GM12878 (cell line): Measurements from ENCODE around the gene IL20RB. TPM values are rescaled to one million over a fixed set of nuclear protein-coding genes. Genes with fewer than 3 reads are reported as not detected.

Experiments used
- ATAC-seq: fragments of 200-7000 bp; cut with Tn5 transposase; 3 replicates; pipeline ENCODE4 v1.9.1; 2020; ENCODE audit warnings: mild to moderate bottlenecking, moderate library complexity
- BruUV-seq: library from RNA; stranded (reverse); fragments of 400-500 nt; replicated peaks from 2 replicates; lab custom pipeline; 2021; lab: Mats Ljungman, UMichigan
- CTCF ChIA-PET: fragments of 300-600 bp; sonication (Branson Sonifier 250); formaldehyde crosslinking; extraction: SDS; loops from one replicate; lab custom pipeline; 2021; ENCODE audit warnings: inconsistent platforms; lab: Yijun Ruan, JAX
- POLR2A ChIA-PET: fragments of 350-600 bp; formaldehyde crosslinking; extraction: SDS; loops from one replicate; lab custom pipeline; 2021; ENCODE audit warnings: inconsistent platforms; lab: Charles Lee
- RAD21 ChIA-PET: fragments of 300-600 bp; sonication (Branson Sonifier 250); formaldehyde crosslinking; loops from one replicate; lab custom pipeline; 2023; ENCODE audit warnings: antibody characterized with exemption; ENCODE audit not compliant: unreplicated experiment; lab: Charles Lee
- SMC1A ChIA-PET: fragments of 300-600 bp; sonication (Branson Sonifier 250); formaldehyde crosslinking; loops from one replicate; lab custom pipeline; 2023; ENCODE audit not compliant: unreplicated experiment, uncharacterized antibody; lab: Charles Lee
- DNase-seq: peaks from one replicate; pipeline ENCODE4 v3.0.0-alpha.2; 2011; ENCODE audit warnings: low read depth, low spot score
- FAIRE-seq: peaks from 3 replicates; lab custom pipeline; 2011; peaks lifted over from hg19 to GRCh38; lab: Jason Lieb, UNC
- H2AFZ ChIP-seq: 2 replicates; pipeline ENCODE4 v1.6.0; 2011; ENCODE audit warnings: low read depth, low read length, control low read depth; ENCODE audit not compliant: control insufficient read depth
- H3K27ac ChIP-seq: 2 replicates; pipeline ENCODE4 v1.5.1; 2011; ENCODE audit warnings: control low read depth; ENCODE audit not compliant: control insufficient read depth, insufficient read depth
- H3K27me3 ChIP-seq, 2 experiments: replicated peaks in 1 of 2; 2 replicates each; pipeline versions ENCODE4 v1.6.0 to v1.6.1; 2011; ENCODE audit warnings: low read length in 1 of 2; ENCODE audit not compliant: control insufficient read depth in 2 of 2, insufficient read depth in 2 of 2
- H3K36me3 ChIP-seq, 2 experiments: 2 replicates each; pipeline ENCODE4 v1.5.1; 2011; ENCODE audit warnings: low read length in 1 of 2; ENCODE audit not compliant: control insufficient read depth in 2 of 2, insufficient read depth in 2 of 2
- H3K4me1 ChIP-seq: 2 replicates; pipeline ENCODE4 v1.6.1; 2011; ENCODE audit warnings: mild to moderate bottlenecking, low read length, moderate library complexity, mixed read lengths; ENCODE audit not compliant: control insufficient read depth, insufficient read depth
- H3K4me2 ChIP-seq: 2 replicates; pipeline ENCODE4 v1.6.0; 2011; ENCODE audit warnings: control low read depth; ENCODE audit not compliant: control insufficient read depth, insufficient read depth
- H3K4me3 ChIP-seq: fragments of 200-600 bp; sonication (generic); 2 replicates; pipeline ENCODE4 v1.5.1; 2016
- H3K79me2 ChIP-seq: 2 replicates; pipeline ENCODE4 v1.6.0; 2011; ENCODE audit warnings: low read length; ENCODE audit not compliant: control insufficient read depth, insufficient read depth
- H3K9ac ChIP-seq: 2 replicates; pipeline ENCODE4 v1.8.0; 2011; ENCODE audit warnings: low read length, control low read depth, mixed read lengths; ENCODE audit not compliant: control insufficient read depth, insufficient read depth
- H3K9me3 ChIP-seq: replicated peaks from 3 replicates; pipeline ENCODE4 v1.5.1; 2011; ENCODE audit warnings: mild to moderate bottlenecking, low read length; ENCODE audit not compliant: control insufficient read depth, insufficient read depth
- H4K20me1 ChIP-seq: 2 replicates; pipeline ENCODE4 v1.6.0; 2011; ENCODE audit not compliant: control insufficient read depth, insufficient read depth
- EGR1 ChIP-seq, 2 experiments: IDR thresholded peaks; 1 replicate in 1 of 2; 2 replicates in 1 of 2; pipeline ENCODE4 v1.6.1; 2011 to 2012; ENCODE audit warnings: low read depth in 2 of 2, low read length in 2 of 2, borderline replicate concordance in 1 of 2, mild to moderate bottlenecking in 1 of 2, moderate library complexity in 1 of 2
- EP300 ChIP-seq, 2 experiments: fragments of 150-350 bp in 1 of 2; IDR thresholded peaks; 2 replicates each; pipeline ENCODE4 v1.6.1; 2011 to 2012; ENCODE audit warnings: low read depth in 2 of 2, low read length in 2 of 2, borderline replicate concordance in 1 of 2, improper control_type of control experiment in 1 of 2, inconsistent platforms in 1 of 2; ENCODE audit not compliant: control insufficient read depth in 1 of 2
- ETV6 ChIP-seq, 2 experiments: fragments of 450-650 bp in 1 of 2; IDR thresholded peaks in 1 of 2; conservative IDR thresholded peaks in 1 of 2; 2 replicates each; pipeline ENCODE4 v1.6.1; 2014; ENCODE audit warnings: antibody characterized with exemption in 1 of 2, borderline replicate concordance in 1 of 2, low read depth in 1 of 2, mild to moderate bottlenecking in 1 of 2, moderate library complexity in 1 of 2
- MYC ChIP-seq: IDR thresholded peaks from 2 replicates; pipeline ENCODE4 v1.6.1; 2011; ENCODE audit warnings: mild to moderate bottlenecking, low read length, moderate library complexity, inconsistent platforms; ENCODE audit not compliant: insufficient read depth, insufficient replicate concordance, insufficient read length, severe bottlenecking
- NFIC ChIP-seq: IDR thresholded peaks from 2 replicates; pipeline ENCODE4 v1.6.1; 2012; ENCODE audit warnings: low read depth, mild to moderate bottlenecking, inconsistent platforms, low read length, moderate library complexity
- SMAD5 ChIP-seq: IDR thresholded peaks from 2 replicates; pipeline ENCODE4 v1.6.1; 2016; ENCODE audit warnings: antibody characterized with exemption, low read depth
- STAT3 ChIP-seq: IDR thresholded peaks from 2 replicates; pipeline ENCODE4 v1.6.1; 2011; ENCODE audit warnings: low read depth, low read length, improper control_type of control experiment
- TARDBP ChIP-seq: IDR thresholded peaks from 2 replicates; pipeline ENCODE4 v1.6.1; 2016; ENCODE audit warnings: borderline replicate concordance
- WGBS: methylation state at CpG from one replicate; pipeline ENCODE4 v1.1.6; 2016; ENCODE audit warnings: low lambda C conversion rate; ENCODE audit not compliant: insufficient replicate concordance, insufficient coverage; ENCODE audit errors: missing lambda C conversion rate; 5-methylcytosine and 5-hydroxymethylcytosine counted together
- in situ Hi-C: fragments of 300-500 bp; cut with MboI; formaldehyde crosslinking; loops from 9 replicates; pipeline ENCODE4 v1.14.3; 2018; ENCODE audit warnings: mixed read lengths
- intact Hi-C: fragments of 100-400 bp; cut with micrococcal nuclease; formaldehyde crosslinking; loops from one replicate; pipeline ENCODE4 v1.14.2; 2022; ENCODE audit not compliant: unreplicated experiment
- polyA plus RNA-seq, 11 experiments: library from polyadenylated mRNA; depleted of rRNA in 4 of 11; unstranded in 6 of 11; stranded (reverse) in 5 of 11; fragments of >200 nt; fragmentation: Nextera tagmentation in 4 of 11; fragmentation: Illumina TruSeq in 1 of 11; extraction: Ambion mirVana in 4 of 11; extraction: Trizol in 1 of 11; gene quantifications; 1 replicate in 1 of 11; 2 replicates in 10 of 11; pipeline versions ENCODE4 v1.2.1 to v1.2.3, GENCODE V29; 2011 to 2016; ENCODE audit warnings: inconsistent platforms in 2 of 11, missing spikeins in 2 of 11, low read depth in 1 of 11
- total RNA-seq, 4 experiments: library from RNA; depleted of rRNA in 3 of 4; stranded (reverse); fragments of >200 nt in 3 of 4; fragmentation: Illumina TruSeq in 1 of 4; extraction: Trizol in 1 of 4; gene quantifications; 2 replicates each; pipeline versions ENCODE4 v1.2.1 to v1.2.3, GENCODE V29; 2013 to 2021
- TF ChIP-seq, protein P1 (sequence below): IDR thresholded peaks from 2 replicates; pipeline ENCODE4 v1.6.1; 2012; ENCODE audit warnings: mild to moderate bottlenecking, low read depth, low read length

The IL20RB gene
- total and polyA plus RNA-seq, 10 of the 15 experiments (the other 5 are each of a cell fraction or from before 2014, with no cell fraction given) = 0.21 to 1.1 (median 0.54) TPM

DNA sequence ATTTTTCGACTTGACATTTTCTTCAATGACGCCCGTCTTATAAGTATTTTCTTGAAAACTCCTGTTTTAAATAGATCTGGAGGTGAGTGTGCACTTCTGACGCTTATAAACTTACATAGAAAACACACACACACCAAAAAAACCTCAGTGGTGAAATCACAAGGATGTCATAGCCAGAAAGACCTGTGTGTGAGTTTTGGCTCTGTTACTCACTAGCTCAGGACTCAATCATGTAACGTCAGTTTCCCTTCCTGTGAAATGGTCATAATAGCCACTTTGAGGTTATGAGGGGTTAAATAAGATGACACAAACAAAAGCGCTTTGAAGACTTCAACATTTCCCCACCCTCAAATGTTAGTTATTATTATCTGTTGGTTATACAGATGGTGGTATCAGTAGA, 1.8 kb downstream of the IL20RB start:
- DNase-seq = no peak
- in situ Hi-C loops (no loop called here), intact Hi-C loops (no loop called here)
- no peak overlapping the region for H3K27ac ChIP-seq
- no peak overlapping the region for H3K4me2 ChIP-seq
- no peak for FAIRE-seq
- WGBS = 87% methylated on average over 6 of the region's 6 CpGs
- no peak overlapping the region for H2AFZ ChIP-seq
- no peak for ATAC-seq
- H3K4me3 ChIP-seq = no peak overlapping the region
- no TSS peak for BruUV-seq
- no peaks in the 10 kb centered on the region for H3K79me2 ChIP-seq
- ChIA-PET RAD21 (interaction anchor here (1.0 to 1.1 kb wide), 2 partner anchors 98 to 207 kb away, joined by 3 to 4 read pairs; partner anchors contain the start of genes NCK1 and STAG1), POLR2A (interaction anchor here (1.4 kb wide), 1 partner anchor 12 kb away, joined by 4 read pairs; no protein-coding TSS in a partner anchor), CTCF (interaction anchor here (1.7 to 2.5 kb wide), 2 partner anchors 9 to 54 kb away, joined by 5 to 6 read pairs; no protein-coding TSS in a partner anchor), SMC1A (interaction anchor here (2.0 kb wide), 1 partner anchor 37 kb away, joined by 5 read pairs; no protein-coding TSS in a partner anchor)
- H4K20me1 ChIP-seq = no peaks in the 10 kb centered on the region
- H3K36me3 ChIP-seq = no peaks in the 10 kb centered on the region
- TF ChIP-seq TARDBP (no peak), NFIC (no peak)
- H3K27me3 ChIP-seq = no peaks in the 10 kb centered on the region
- H3K9ac ChIP-seq = no peak overlapping the region
- no peaks in the 10 kb centered on the region for H3K4me1 ChIP-seq
- H3K9me3 ChIP-seq = no peaks in the 10 kb centered on the region

DNA sequence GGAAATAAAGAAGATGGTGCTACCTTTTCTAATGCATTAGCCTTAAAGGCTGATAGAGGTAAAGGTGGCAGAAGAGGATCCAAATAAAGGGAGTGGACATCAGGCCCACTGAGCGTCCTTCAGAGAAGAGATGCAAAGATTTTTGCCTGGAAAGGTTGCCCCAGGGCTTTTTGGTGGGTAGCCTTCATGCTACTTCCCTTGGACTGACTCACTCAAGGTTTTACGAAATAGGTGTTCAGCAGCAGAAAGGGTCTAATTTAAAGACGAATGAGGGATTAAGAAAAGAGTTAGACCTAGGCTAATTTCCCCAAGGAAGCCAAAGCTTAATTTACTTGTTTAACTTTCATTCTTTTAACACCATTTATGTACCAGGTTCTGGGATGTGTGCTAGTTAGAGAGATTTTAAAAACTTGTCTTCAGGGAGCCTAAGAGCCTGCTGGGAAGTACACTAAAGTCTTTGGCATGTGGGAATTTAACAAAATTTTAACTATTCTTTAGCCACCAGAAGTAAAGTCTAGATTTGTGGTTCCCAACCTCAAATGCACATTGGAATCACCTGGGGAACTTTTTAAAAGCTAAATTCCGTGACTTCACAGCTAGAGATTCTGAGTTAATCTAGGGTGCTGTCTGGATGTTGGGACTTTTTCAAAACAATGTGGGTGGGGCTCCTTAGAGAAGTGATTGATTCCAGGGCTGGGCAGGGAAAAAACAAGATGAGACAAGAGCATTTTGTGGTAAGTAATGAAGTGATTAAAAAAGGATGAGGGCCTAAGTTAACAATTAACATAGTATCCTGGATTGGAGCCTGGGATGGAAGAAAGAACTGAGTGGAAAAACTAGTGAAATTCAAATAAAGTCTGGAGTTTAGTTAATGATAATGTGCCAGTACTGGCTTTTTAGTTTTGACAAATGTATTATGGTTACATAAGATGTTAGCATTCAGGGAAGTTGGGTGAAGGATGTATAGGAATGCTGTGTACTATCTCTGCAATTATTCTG, 3.4 kb downstream of the IL20RB start:
- 84% methylated on average over 4 of the region's 4 CpGs for WGBS
- ChIA-PET RAD21 (interaction anchor here (1.1 kb wide), 2 partner anchors 53 to 209 kb away, joined by 3 to 4 read pairs; no protein-coding TSS in a partner anchor), SMC1A (interaction anchor here (1.1 to 2.3 kb wide), 3 partner anchors 8 to 35 kb away, joined by 3 to 6 read pairs (median 5); no protein-coding TSS in a partner anchor), CTCF (interaction anchor here (0.6 kb wide), 1 partner anchor 81 kb away, joined by 3 read pairs; no protein-coding TSS in a partner anchor), POLR2A (no interaction called here)
- H3K9me3 ChIP-seq = no peaks in the 10 kb centered on the region
- H3K27me3 ChIP-seq = no peaks in the 10 kb centered on the region
- H3K4me1 ChIP-seq = no peaks in the 10 kb centered on the region
- H2AFZ ChIP-seq = no peak overlapping the region
- H3K27ac ChIP-seq = no peak overlapping the region
- no peak for ATAC-seq
- no peak overlapping the region for H3K4me2 ChIP-seq
- DNase-seq = no peak
- no peaks in the 10 kb centered on the region for H4K20me1 ChIP-seq
- no peaks in the 10 kb centered on the region for H3K36me3 ChIP-seq
- intact Hi-C loops (no loop called here), in situ Hi-C loops (no loop called here)
- no peak overlapping the region for H3K4me3 ChIP-seq
- H3K9ac ChIP-seq = no peak overlapping the region
- no peaks in the 10 kb centered on the region for H3K79me2 ChIP-seq
- BruUV-seq = no TSS peak
- no peak for FAIRE-seq
- no peak for TF ChIP-seq EGR1 (IDR thresholded peaks at IDR 0.05; ENCODE audit: borderline replicate concordance in 1 of 2, low read depth in 2 of 2, low read length in 2 of 2)
- no peak for TF ChIP-seq STAT3
- no peak for TF ChIP-seq EP300 (IDR thresholded peaks at IDR 0.05; ENCODE audit: borderline replicate concordance in 1 of 2, control insufficient read depth in 1 of 2, low read depth in 2 of 2, low read length in 2 of 2)
- no peak for TF ChIP-seq MYC
- TF ChIP-seq TARDBP = no peak
- no peak for TF ChIP-seq SMAD5
- TF ChIP-seq, protein P1, sequence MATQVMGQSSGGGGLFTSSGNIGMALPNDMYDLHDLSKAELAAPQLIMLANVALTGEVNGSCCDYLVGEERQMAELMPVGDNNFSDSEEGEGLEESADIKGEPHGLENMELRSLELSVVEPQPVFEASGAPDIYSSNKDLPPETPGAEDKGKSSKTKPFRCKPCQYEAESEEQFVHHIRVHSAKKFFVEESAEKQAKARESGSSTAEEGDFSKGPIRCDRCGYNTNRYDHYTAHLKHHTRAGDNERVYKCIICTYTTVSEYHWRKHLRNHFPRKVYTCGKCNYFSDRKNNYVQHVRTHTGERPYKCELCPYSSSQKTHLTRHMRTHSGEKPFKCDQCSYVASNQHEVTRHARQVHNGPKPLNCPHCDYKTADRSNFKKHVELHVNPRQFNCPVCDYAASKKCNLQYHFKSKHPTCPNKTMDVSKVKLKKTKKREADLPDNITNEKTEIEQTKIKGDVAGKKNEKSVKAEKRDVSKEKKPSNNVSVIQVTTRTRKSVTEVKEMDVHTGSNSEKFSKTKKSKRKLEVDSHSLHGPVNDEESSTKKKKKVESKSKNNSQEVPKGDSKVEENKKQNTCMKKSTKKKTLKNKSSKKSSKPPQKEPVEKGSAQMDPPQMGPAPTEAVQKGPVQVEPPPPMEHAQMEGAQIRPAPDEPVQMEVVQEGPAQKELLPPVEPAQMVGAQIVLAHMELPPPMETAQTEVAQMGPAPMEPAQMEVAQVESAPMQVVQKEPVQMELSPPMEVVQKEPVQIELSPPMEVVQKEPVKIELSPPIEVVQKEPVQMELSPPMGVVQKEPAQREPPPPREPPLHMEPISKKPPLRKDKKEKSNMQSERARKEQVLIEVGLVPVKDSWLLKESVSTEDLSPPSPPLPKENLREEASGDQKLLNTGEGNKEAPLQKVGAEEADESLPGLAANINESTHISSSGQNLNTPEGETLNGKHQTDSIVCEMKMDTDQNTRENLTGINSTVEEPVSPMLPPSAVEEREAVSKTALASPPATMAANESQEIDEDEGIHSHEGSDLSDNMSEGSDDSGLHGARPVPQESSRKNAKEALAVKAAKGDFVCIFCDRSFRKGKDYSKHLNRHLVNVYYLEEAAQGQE = no peak
- no peak for TF ChIP-seq ETV6 (conservative IDR thresholded peaks at IDR 0.05 in 1 of 2, IDR thresholded peaks at IDR 0.05 in 1 of 2; ENCODE audit: borderline replicate concordance in 1 of 2, low read depth in 1 of 2)
